Liver (tissue), 9 donors: ENCODE data around the gene PARN. TPM values are rescaled to one million over a fixed set of nuclear protein-coding genes. Genes with fewer than 3 reads are reported as not detected.

Source experiments
- DNase-seq: peaks from one replicate; pipeline ENCODE4 v3.0.0-alpha.2; 2017; ENCODE audit warnings: low spot score
- H3K27ac ChIP-seq, 2 donors: one replicate each; pipeline ENCODE4 v1.7.0; 2013; ENCODE audit warnings: inconsistent platforms in 2 of 2, low read length in 2 of 2, control low read depth in 1 of 2, low read depth in 1 of 2, mild to moderate bottlenecking in 1 of 2
- H3K27me3 ChIP-seq, 4 donors: one replicate each; pipeline versions ENCODE4 v1.6.1 to v1.7.0; 2013; ENCODE audit warnings: low read length in 3 of 4, inconsistent platforms in 1 of 4, mild to moderate bottlenecking in 1 of 4, moderate library complexity in 1 of 4; ENCODE audit not compliant: control insufficient read depth in 4 of 4, insufficient read depth in 4 of 4
- H3K36me3 ChIP-seq, 4 donors: one replicate each; pipeline versions ENCODE4 v1.6.1 to v1.7.0; 2013; ENCODE audit warnings: low read length in 3 of 4, mild to moderate bottlenecking in 3 of 4, low read depth in 1 of 4, moderate library complexity in 1 of 4; ENCODE audit not compliant: control insufficient read depth in 4 of 4, insufficient read depth in 3 of 4
- H3K4me1 ChIP-seq, 4 donors: one replicate each; pipeline versions ENCODE4 v1.6.1 to v1.7.0; 2013; ENCODE audit warnings: low read length in 3 of 4, mild to moderate bottlenecking in 3 of 4, moderate library complexity in 1 of 4; ENCODE audit not compliant: control insufficient read depth in 4 of 4, insufficient read depth in 4 of 4
- H3K4me3 ChIP-seq, 3 donors: one replicate each; pipeline versions ENCODE4 v1.6.1 to v1.7.0; 2013; ENCODE audit warnings: low read length in 3 of 3, control low read depth in 1 of 3, low read depth in 1 of 3, mild to moderate bottlenecking in 1 of 3
- H3K9ac ChIP-seq, 2 donors: one replicate each; pipeline ENCODE4 v1.7.0; 2013; ENCODE audit warnings: low read length in 2 of 2, mild to moderate bottlenecking in 2 of 2, moderate library complexity in 2 of 2, control low read depth in 1 of 2, low read depth in 1 of 2
- H3K9me3 ChIP-seq, 4 donors: one replicate each; pipeline versions ENCODE4 v1.6.1 to v1.7.0; 2013; ENCODE audit warnings: low read length in 3 of 4; ENCODE audit not compliant: control insufficient read depth in 4 of 4
- CTCF ChIP-seq: fragments of 150-350 bp; IDR thresholded peaks from 2 replicates; pipeline ENCODE4 v1.5.1; 2017; ENCODE audit warnings: improper control_type of control experiment, low read depth, low read length; ENCODE audit not compliant: missing input control
- EGR1 ChIP-seq, 2 donors: IDR thresholded peaks; 2 replicates each; pipeline ENCODE4 v1.6.1; 2016 to 2018; ENCODE audit warnings: antibody characterized with exemption in 2 of 2, low read depth in 2 of 2
- FOXA1 ChIP-seq: IDR thresholded peaks from 2 replicates; pipeline ENCODE4 v1.6.1; 2016; ENCODE audit warnings: antibody characterized with exemption
- FOXA2 ChIP-seq: IDR thresholded peaks from 2 replicates; pipeline ENCODE4 v1.6.1; 2016; ENCODE audit warnings: antibody characterized with exemption
- GABPA ChIP-seq, 2 donors: IDR thresholded peaks in 1 of 2; conservative IDR thresholded peaks in 1 of 2; 2 replicates each; pipeline ENCODE4 v1.6.1; 2016; ENCODE audit warnings: antibody characterized with exemption in 2 of 2, mild to moderate bottlenecking in 1 of 2, moderate library complexity in 1 of 2
- HNF4A ChIP-seq, 2 donors: conservative IDR thresholded peaks; 2 replicates each; pipeline ENCODE4 v1.6.1; 2016; ENCODE audit warnings: antibody characterized with exemption in 2 of 2, mild to moderate bottlenecking in 2 of 2
- HNF4G ChIP-seq: IDR thresholded peaks from 2 replicates; pipeline ENCODE4 v1.6.1; 2016; ENCODE audit warnings: antibody characterized with exemption
- JUND ChIP-seq, 2 donors: IDR thresholded peaks; 2 replicates each; pipeline ENCODE4 v1.6.1; 2016; ENCODE audit warnings: antibody characterized with exemption in 2 of 2
- MAX ChIP-seq: IDR thresholded peaks from 2 replicates; pipeline ENCODE4 v1.6.1; 2016; ENCODE audit warnings: antibody characterized with exemption
- REST ChIP-seq: IDR thresholded peaks from 2 replicates; pipeline ENCODE4 v1.6.1; 2016; ENCODE audit warnings: antibody characterized with exemption, mild to moderate bottlenecking
- RXRA ChIP-seq, 2 donors: IDR thresholded peaks; 2 replicates each; pipeline ENCODE4 v1.6.1; 2017 to 2018; ENCODE audit warnings: antibody characterized with exemption in 2 of 2, mild to moderate bottlenecking in 1 of 2
- SP1 ChIP-seq: IDR thresholded peaks from 2 replicates; pipeline ENCODE4 v1.6.1; 2018; ENCODE audit warnings: antibody characterized with exemption, mild to moderate bottlenecking
- TAF1 ChIP-seq: conservative IDR thresholded peaks from 2 replicates; pipeline ENCODE4 v1.6.1; 2016; ENCODE audit warnings: antibody characterized with exemption, mild to moderate bottlenecking
- YY1 ChIP-seq: IDR thresholded peaks from 2 replicates; pipeline ENCODE4 v1.6.1; 2016; ENCODE audit warnings: antibody characterized with exemption, mild to moderate bottlenecking
- ZBTB33 ChIP-seq: IDR thresholded peaks from 2 replicates; pipeline ENCODE4 v1.6.1; 2016; ENCODE audit warnings: antibody characterized with exemption
- WGBS: extraction: QIAGEN DNeasy Blood & Tissue Kit; methylation state at CpG from one replicate; pipeline ENCODE4 v1.1.7; 2013; 5-methylcytosine and 5-hydroxymethylcytosine counted together
- polyA plus RNA-seq, 2 donors: library from polyadenylated mRNA; stranded (reverse) in 1 of 2; unstranded in 1 of 2; fragments of 200-250 nt in 1 of 2; fragments of >200 nt in 1 of 2; fragmentation: Nextera tagmentation in 1 of 2; extraction: Ambion mirVana in 1 of 2; gene quantifications; one replicate each; pipeline versions ENCODE4 v1.2.1 to v1.2.3, GENCODE V29; 2013 to 2015
- total RNA-seq, 2 donors: library from RNA; depleted of rRNA; stranded (reverse); fragments of >200 nt; gene quantifications; one replicate each; pipeline ENCODE4 v1.2.3, GENCODE V29; 2014
- donor health status: healthy.
- donor health status: healthy.
- donor health status: healthy.
- donor health status: healthy.
- donor health status: healthy.

The PARN gene
- total and polyA plus RNA-seq, 4 donors, result 7.9 to 19.7 (median 9.7) TPM

- WGBS, result 98% methylated on average over 3 of the region's 3 CpGs
- H3K36me3 ChIP-seq, result no peaks in the 10 kb centered on the region
- H3K4me3 ChIP-seq, result no peak overlapping the region
- no peaks in the 10 kb centered on the region for H3K9me3 ChIP-seq
- no peak for DNase-seq
- H3K9ac ChIP-seq, result no peak overlapping the region
- H3K27ac ChIP-seq, result no peak overlapping the region
- H3K4me1 ChIP-seq, result no peaks in the 10 kb centered on the region
- TF ChIP-seq YY1, result no peak
- no peak for TF ChIP-seq CTCF
- no peak for TF ChIP-seq REST
- no peak for TF ChIP-seq TAF1
- TF ChIP-seq EGR1 (IDR thresholded peaks at IDR 0.05; ENCODE audit: low read depth in 2 of 2), result no peak
- TF ChIP-seq ZBTB33, result no peak
- no peak for TF ChIP-seq RXRA (IDR thresholded peaks at IDR 0.05)
- TF ChIP-seq HNF4A (conservative IDR thresholded peaks at IDR 0.05), result no peak
- no peak for TF ChIP-seq MAX
- no peak for TF ChIP-seq FOXA2
- no peak for TF ChIP-seq GABPA (IDR thresholded peaks at IDR 0.05 in 1 of 2, conservative IDR thresholded peaks at IDR 0.05 in 1 of 2)
- no peak for TF ChIP-seq HNF4G
- no peaks in the 10 kb centered on the region for H3K27me3 ChIP-seq
Measured at GRCh38 chr16:14452066-14452465, 178.0 kb downstream of the PARN start.

GRCh38 chr16:14450846-14451245 lies 179.2 kb downstream of the PARN start:
- Histone ChIP-seq H3K9me3 (no peaks in the 10 kb centered on the region), H3K27ac (no peak overlapping the region), H3K27me3 (no peaks in the 10 kb centered on the region), H3K9ac (no peak overlapping the region), H3K4me3 (no peak overlapping the region), H3K4me1 (no peaks in the 10 kb centered on the region), H3K36me3 (peaks cover 0 to 5% (median 0%) of the 10 kb centered on the region in 4 donors)
- DNase-seq, result no peak
- 96% methylated on average over 6 of the region's 6 CpGs for WGBS
- TF ChIP-seq TAF1 (no peak), EGR1 (IDR thresholded peaks at IDR 0.05; ENCODE audit: low read depth in 2 of 2) (no peak), ZBTB33 (no peak), FOXA1 (no peak), CTCF (no peak), SP1 (no peak), MAX (no peak), HNF4G (no peak), GABPA (IDR thresholded peaks at IDR 0.05 in 1 of 2, conservative IDR thresholded peaks at IDR 0.05 in 1 of 2) (no peak), JUND (IDR thresholded peaks at IDR 0.05) (no peak), REST (no peak), RXRA (IDR thresholded peaks at IDR 0.05) (no peak)
